HCT116 (cell line): Measurements from ENCODE around the gene GGCT. TPM values are rescaled to one million over a fixed set of nuclear protein-coding genes. Genes with fewer than 3 reads are reported as not detected.

Experiments used
- ATF3 ChIP-seq: IDR thresholded peaks from 2 replicates; pipeline ENCODE4 v1.6.1; 2012
- CTCF ChIP-seq, 3 experiments: fragments of 200-600 bp in 1 of 3; sonication (generic) in 1 of 3; IDR thresholded peaks in 2 of 3; conservative IDR thresholded peaks in 1 of 3; 2 replicates each; pipeline ENCODE4 v1.5.1; 2012 to 2017; ENCODE audit warnings: low read depth in 2 of 3, low read length in 2 of 3, antibody characterized with exemption in 1 of 3, borderline replicate concordance in 1 of 3, control low read depth in 1 of 3, mild to moderate bottlenecking in 1 of 3, mixed read lengths in 1 of 3, mixed run types in 1 of 3, moderate library complexity in 1 of 3; ENCODE audit not compliant: insufficient read depth in 1 of 3
- SIN3A ChIP-seq: IDR thresholded peaks from 2 replicates; pipeline ENCODE4 v1.6.1; 2012; ENCODE audit warnings: low read depth
- SP1 ChIP-seq: IDR thresholded peaks from 2 replicates; pipeline ENCODE4 v1.6.1; 2012; ENCODE audit warnings: low read depth
- SRF ChIP-seq: IDR thresholded peaks from 2 replicates; pipeline ENCODE4 v1.6.1; 2012; ENCODE audit warnings: low read depth
- ZBTB33 ChIP-seq: IDR thresholded peaks from 2 replicates; pipeline ENCODE4 v1.6.1; 2011; ENCODE audit warnings: mild to moderate bottlenecking, low read length, moderate library complexity; ENCODE audit not compliant: insufficient replicate concordance; ENCODE audit errors: extremely low read depth
- total RNA-seq: library from RNA; stranded (reverse); gene quantifications from one replicate; pipeline ENCODE4 v1.2.1, GENCODE V29; 2021; ENCODE audit not compliant: unreplicated experiment

The GGCT gene
- total RNA-seq, 1 experiment from 2014 or later = 60.6 TPM

- TF ChIP-seq ATF3 (no peak), SP1 (no peak), SRF (no peak), CTCF (IDR thresholded peaks at IDR 0.05 in 2 of 3, conservative IDR thresholded peaks at IDR 0.05 in 1 of 3; ENCODE audit: borderline replicate concordance in 1 of 3, insufficient read depth in 1 of 3, low read depth in 2 of 3, low read length in 2 of 3) (no peak), SIN3A (no peak), ZBTB33 (no peak)
- TF ChIP-seq, all 23 proteins: peak for 0
These were observed 1.1 kb downstream of the GGCT start (continued) for GRCh38 chr7:30503274-30504212.
